Measurements from ENCODE around the gene FALEC. TPM values are rescaled to one million over a fixed set of nuclear protein-coding genes. Genes with fewer than 3 reads are reported as not detected.

FALEC gene
- total and polyA plus RNA-seq, 9 of the 15 experiments (the other 6 are each of a cell fraction or from before 2014, with no cell fraction given): 0.15 to 1.8 (median 0.53) TPM; not detected in 5

GRCh38 chr1:150486966-150487762, 28.4 kb upstream of the FALEC start, which contains the start of gene TARS2 (continued):
- TF ChIP-seq CLOCK (CRISPR knock-in tag; IDR thresholded peaks at IDR 0.05; ENCODE audit: borderline replicate concordance) (no peak), ZNF609 (CRISPR knock-in tag; IDR thresholded peaks at IDR 0.05; ENCODE audit: borderline replicate concordance) (0 out of 2 replicates have a peak, but pooled peaks have one; percentile 49), IRF2 (CRISPR knock-in tag; IDR thresholded peaks at IDR 0.05) (no peak), USF2 (CRISPR knock-in tag; IDR thresholded peaks at IDR 0.05) (no peak), ELF2 (CRISPR knock-in tag; IDR thresholded peaks at IDR 0.05) (peak; percentile 89), BRCA1 (IDR thresholded peaks at IDR 0.05) (no peak), BRCA1 (CRISPR knock-in tag; IDR thresholded peaks at IDR 0.05) (no peak), PCBP2 (IDR thresholded peaks at IDR 0.05; ENCODE audit: low read depth, low read length, poor library complexity, severe bottlenecking) (no peak), CSDE1 (IDR thresholded peaks at IDR 0.05) (peak in 1 of 2 experiments; percentile 53; a peak in 1 of 4 replicates), RREB1 (CRISPR knock-in tag; IDR thresholded peaks at IDR 0.05) (peak; percentile 58; the same call in 1 of the 2 replicates), SMARCB1 (IDR thresholded peaks at IDR 0.05; ENCODE audit: insufficient read length, low read depth) (no peak), ATF1 (CRISPR knock-in tag; IDR thresholded peaks at IDR 0.05) (no peak; the same call in 1 of the 2 replicates), ATF1 (tag; IDR thresholded peaks at IDR 0.05) (peak; percentile 91)

Data from K562 (cell line).